H9 (cell line): ENCODE results near the gene CCL16. TPM values are rescaled to one million over a fixed set of nuclear protein-coding genes. Genes with fewer than 3 reads are reported as not detected.

ENCODE experiments used
- DNase-seq: peaks from one replicate; pipeline ENCODE4 v3.0.0-alpha.2; 2017
- H2AFZ ChIP-seq: one replicate; pipeline ENCODE4 v1.6.1; 2013; ENCODE audit warnings: mild to moderate bottlenecking, low read length, control low read depth, moderate library complexity
- H2AK5ac ChIP-seq: 2 replicates; pipeline ENCODE4 v1.6.1; 2013; ENCODE audit warnings: low read length, control low read depth, mixed read lengths; ENCODE audit not compliant: insufficient read length
- H2BK120ac ChIP-seq: one replicate; pipeline ENCODE4 v1.6.1; 2013; ENCODE audit warnings: low read depth, mild to moderate bottlenecking, low read length, control low read depth, inconsistent platforms; ENCODE audit not compliant: poor library complexity, severe bottlenecking
- H2BK12ac ChIP-seq: 2 replicates; pipeline ENCODE4 v1.6.1; 2013; ENCODE audit warnings: low read length, control low read depth, mixed read lengths, low read depth; ENCODE audit not compliant: insufficient read length
- H2BK15ac ChIP-seq: 2 replicates; pipeline ENCODE4 v1.6.1; 2013; ENCODE audit warnings: low read depth, low read length, control low read depth
- H2BK20ac ChIP-seq: one replicate; pipeline ENCODE4 v1.6.1; 2013; ENCODE audit warnings: low read depth, mild to moderate bottlenecking, low read length, control low read depth, inconsistent platforms; ENCODE audit not compliant: poor library complexity, severe bottlenecking
- H2BK5ac ChIP-seq: 2 replicates; pipeline ENCODE4 v1.6.1; 2013; ENCODE audit warnings: low read length, control low read depth, mixed read lengths; ENCODE audit not compliant: insufficient read length
- H3K14ac ChIP-seq: 2 replicates; pipeline ENCODE4 v1.6.1; 2013; ENCODE audit warnings: low read length, control low read depth; ENCODE audit not compliant: insufficient read depth
- H3K18ac ChIP-seq: 2 replicates; pipeline ENCODE4 v1.6.1; 2013; ENCODE audit warnings: low read depth, mild to moderate bottlenecking, mixed read lengths, low read length, control low read depth; ENCODE audit not compliant: insufficient read length
- H3K23ac ChIP-seq: 2 replicates; pipeline ENCODE4 v1.6.1; 2013; ENCODE audit warnings: low read length, control low read depth, mixed read lengths, low read depth; ENCODE audit not compliant: insufficient read length
- H3K23me2 ChIP-seq: 2 replicates; pipeline ENCODE4 v1.6.1; 2013; ENCODE audit warnings: low read depth, mild to moderate bottlenecking, mixed read lengths, low read length, control low read depth; ENCODE audit not compliant: insufficient read length, poor library complexity, severe bottlenecking
- H3K27ac ChIP-seq: 2 replicates; pipeline ENCODE4 v1.5.1; 2013; ENCODE audit warnings: low read length, control low read depth, mixed read lengths, low read depth; ENCODE audit not compliant: insufficient read length
- H3K27me3 ChIP-seq: 2 replicates; pipeline ENCODE4 v1.6.1; 2013; ENCODE audit warnings: low read length, control low read depth, inconsistent platforms; ENCODE audit not compliant: insufficient read depth
- H3K4ac ChIP-seq: 2 replicates; pipeline ENCODE4 v1.6.1; 2013; ENCODE audit warnings: low read depth, mild to moderate bottlenecking, control low read depth, inconsistent platforms, low read length, moderate library complexity
- H3K4me1 ChIP-seq: 2 replicates; pipeline ENCODE4 v1.6.1; 2013; ENCODE audit warnings: low read length, control low read depth, inconsistent platforms; ENCODE audit not compliant: insufficient read depth
- H3K4me2 ChIP-seq: 2 replicates; pipeline ENCODE4 v1.6.1; 2013; ENCODE audit warnings: low read length, control low read depth, mixed read lengths; ENCODE audit not compliant: insufficient read length, insufficient read depth
- H3K56ac ChIP-seq: 2 replicates; pipeline ENCODE4 v1.6.1; 2013; ENCODE audit warnings: low read depth, mild to moderate bottlenecking, mixed read lengths, low read length, control low read depth; ENCODE audit not compliant: insufficient read length
- H3K79me1 ChIP-seq: 2 replicates; pipeline ENCODE4 v1.6.1; 2013; ENCODE audit warnings: low read depth, mild to moderate bottlenecking, moderate library complexity, low read length, control low read depth, inconsistent platforms; ENCODE audit not compliant: insufficient read depth, poor library complexity, severe bottlenecking
- H3K79me2 ChIP-seq: 2 replicates; pipeline ENCODE4 v1.6.1; 2013; ENCODE audit warnings: low read length, control low read depth, inconsistent platforms; ENCODE audit not compliant: insufficient read depth
- H3K9ac ChIP-seq: 2 replicates; pipeline ENCODE4 v1.6.1; 2013; ENCODE audit warnings: low read length, control low read depth, mixed read lengths; ENCODE audit not compliant: insufficient read length; ENCODE audit errors: extremely low read depth
- H3K9me3 ChIP-seq: one replicate; pipeline ENCODE4 v1.6.1; 2013; ENCODE audit warnings: low read depth, low read length, inconsistent platforms; ENCODE audit not compliant: control insufficient read depth
- H3T11ph ChIP-seq: one replicate; pipeline ENCODE4 v1.6.1; 2013; ENCODE audit warnings: mild to moderate bottlenecking, low read length, control low read depth, inconsistent platforms
- H4K20me1 ChIP-seq: one replicate; pipeline ENCODE4 v1.6.1; 2013; ENCODE audit not compliant: control insufficient read depth, insufficient read length, insufficient read depth
- H4K5ac ChIP-seq: 2 replicates; pipeline ENCODE4 v1.6.1; 2013; ENCODE audit warnings: low read depth, mild to moderate bottlenecking, mixed read lengths, low read length, control low read depth; ENCODE audit not compliant: insufficient read length
- H4K8ac ChIP-seq: replicated peaks from 2 replicates; pipeline ENCODE4 v1.6.1; 2013; ENCODE audit warnings: low read length, control low read depth, mixed read lengths, low read depth; ENCODE audit not compliant: insufficient read length
- H4K91ac ChIP-seq: 2 replicates; pipeline ENCODE4 v1.6.1; 2013; ENCODE audit warnings: low read depth, mild to moderate bottlenecking, moderate library complexity, mixed read lengths, low read length, control low read depth; ENCODE audit not compliant: insufficient read length
- H3K27ac Mint-ChIP-seq, 3 experiments: 2 replicates in 2 of 3; 3 replicates in 1 of 3; pipeline ENCODE4 v1.8.0; 2020 to 2021; ENCODE audit warnings: mixed read lengths in 3 of 3, mild to moderate bottlenecking in 1 of 3, moderate library complexity in 1 of 3
- H3K27me3 Mint-ChIP-seq: 2 replicates; pipeline ENCODE4 v1.8.0; 2021; ENCODE audit warnings: low read depth, mild to moderate bottlenecking, moderate library complexity, mixed read lengths
- H3K36me3 Mint-ChIP-seq, 3 experiments: 2 replicates in 2 of 3; 3 replicates in 1 of 3; pipeline ENCODE4 v1.8.0; 2020 to 2021; ENCODE audit warnings: low read depth in 3 of 3, mixed read lengths in 3 of 3; ENCODE audit not compliant: insufficient read depth in 1 of 3
- H3K4me1 Mint-ChIP-seq, 2 experiments: 2 replicates each; pipeline ENCODE4 v1.8.0; 2020; ENCODE audit warnings: mixed read lengths in 2 of 2
- H3K4me3 Mint-ChIP-seq, 2 experiments: 2 replicates in 1 of 2; 3 replicates in 1 of 2; pipeline ENCODE4 v1.8.0; 2020 to 2021; ENCODE audit warnings: mild to moderate bottlenecking in 2 of 2, mixed read lengths in 2 of 2, moderate library complexity in 1 of 2
- H3K9me3 Mint-ChIP-seq, 2 experiments: 2 replicates in 1 of 2; 3 replicates in 1 of 2; pipeline ENCODE4 v1.8.0; 2020; ENCODE audit warnings: mild to moderate bottlenecking in 2 of 2, mixed read lengths in 2 of 2, moderate library complexity in 1 of 2
- WGBS: extraction: QIAGEN DNeasy Blood & Tissue Kit; methylation state at CpG from one replicate; pipeline ENCODE4 v1.1.7; 2013; ENCODE audit warnings: missing lambda C conversion rate, low lambda C conversion rate, mixed read lengths; ENCODE audit not compliant: insufficient read length; ENCODE audit errors: extremely low coverage; 5-methylcytosine and 5-hydroxymethylcytosine counted together
- total RNA-seq: library from RNA; stranded (reverse); gene quantifications from 2 replicates; pipeline ENCODE4 v1.2.1, GENCODE V29; 2021
- TF ChIP-seq, protein P1 (sequence below): fragments of 200-600 bp; sonication (generic); conservative IDR thresholded peaks from 3 replicates; pipeline ENCODE4 v1.8.0; 2021; ENCODE audit warnings: antibody characterized with exemption, mild to moderate bottlenecking

CCL16 gene
- total RNA-seq, 1 experiment from 2014 or later = not detected

- Histone ChIP-seq H2BK20ac (no peak overlapping the region), H3K14ac (no peak overlapping the region), H3K79me2 (no peaks in the 10 kb centered on the region), H4K20me1 (no peaks in the 10 kb centered on the region), H3K9ac (no peak overlapping the region), H3K56ac (no peak overlapping the region), H2AFZ (no peak overlapping the region), H3K4me1 (peaks cover 4% of the 10 kb centered on the region; the same call in 1 of the 2 replicates), H3K4me2 (no peak overlapping the region), H3T11ph (no peak overlapping the region), H2BK15ac (no peak overlapping the region), H2AK5ac (no peak overlapping the region), H3K27me3 (no peaks in the 10 kb centered on the region), H4K5ac (no peak overlapping the region), H4K91ac (no peak overlapping the region), H4K8ac (no peak overlapping the region), H2BK5ac (no peak overlapping the region), H3K9me3 (no peaks in the 10 kb centered on the region), H3K79me1 (no peaks in the 10 kb centered on the region), H3K27ac (no peak overlapping the region), H3K23ac (no peak overlapping the region), H3K23me2 (peaks cover 3% of the 10 kb centered on the region), H2BK120ac (no peak overlapping the region), H3K18ac (no peak overlapping the region), H2BK12ac (no peak overlapping the region), H3K4ac (no peak overlapping the region)
- DNase-seq = no peak
- Mint-ChIP-seq H3K36me3 (0 out of 7 replicates have a peak, but pooled peaks cover 0 to 6% (median 0%) of the 10 kb centered on the region in 3 experiments), H3K9me3 (no peaks in the 10 kb centered on the region), H3K27me3 (peaks cover 3% of the 10 kb centered on the region), H3K27ac (no peak overlapping the region), H3K4me3 (no peak overlapping the region), H3K4me1 (peaks cover 18 to 20% of the 10 kb centered on the region in 2 experiments)
- no CpG with 5 or more reads among the region's 6 CpGs for WGBS
- TF ChIP-seq, protein P1, sequence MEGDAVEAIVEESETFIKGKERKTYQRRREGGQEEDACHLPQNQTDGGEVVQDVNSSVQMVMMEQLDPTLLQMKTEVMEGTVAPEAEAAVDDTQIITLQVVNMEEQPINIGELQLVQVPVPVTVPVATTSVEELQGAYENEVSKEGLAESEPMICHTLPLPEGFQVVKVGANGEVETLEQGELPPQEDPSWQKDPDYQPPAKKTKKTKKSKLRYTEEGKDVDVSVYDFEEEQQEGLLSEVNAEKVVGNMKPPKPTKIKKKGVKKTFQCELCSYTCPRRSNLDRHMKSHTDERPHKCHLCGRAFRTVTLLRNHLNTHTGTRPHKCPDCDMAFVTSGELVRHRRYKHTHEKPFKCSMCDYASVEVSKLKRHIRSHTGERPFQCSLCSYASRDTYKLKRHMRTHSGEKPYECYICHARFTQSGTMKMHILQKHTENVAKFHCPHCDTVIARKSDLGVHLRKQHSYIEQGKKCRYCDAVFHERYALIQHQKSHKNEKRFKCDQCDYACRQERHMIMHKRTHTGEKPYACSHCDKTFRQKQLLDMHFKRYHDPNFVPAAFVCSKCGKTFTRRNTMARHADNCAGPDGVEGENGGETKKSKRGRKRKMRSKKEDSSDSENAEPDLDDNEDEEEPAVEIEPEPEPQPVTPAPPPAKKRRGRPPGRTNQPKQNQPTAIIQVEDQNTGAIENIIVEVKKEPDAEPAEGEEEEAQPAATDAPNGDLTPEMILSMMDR = no peak
Observed at GRCh38 chr17:35931794-35932425, 49.4 kb downstream of the CCL16 start.
